GM19324 (cell line): ENCODE results near the gene GABRB3.

ENCODE experiments used
- ATAC-seq: cut with Tn5 transposase; IDR thresholded peaks from one replicate; pipeline ENCODE4 v1.9.1; 2021; ENCODE audit warnings: mild to moderate bottlenecking, moderate library complexity; ENCODE audit not compliant: unreplicated experiment, low FRiP score

The GABRB3 gene

GRCh38 chr15:26682598-26683164 is 90.2 kb downstream of the GABRB3 start:
- ATAC-seq, result no peak

GRCh38 chr15:26679927-26680326 is 92.9 kb downstream of the GABRB3 start:
- ATAC-seq, result no peak

GRCh38 chr15:26676115-26676514 is 96.8 kb downstream of the GABRB3 start:
- ATAC-seq, result no peak

- ATAC-seq, result no peak
Observed at GRCh38 chr15:26674467-26674866, 98.4 kb downstream of the GABRB3 start.

- no peak for ATAC-seq
Observed at GRCh38 chr15:26673445-26673844, 99.4 kb downstream of the GABRB3 start.

- no peak for ATAC-seq
Observed at GRCh38 chr15:26670116-26670515, 102.8 kb downstream of the GABRB3 start.

GRCh38 chr15:26667222-26667988 is 105.5 kb downstream of the GABRB3 start:
- no peak for ATAC-seq

- ATAC-seq, result no peak
Observed at GRCh38 chr15:26665957-26666791, 106.7 kb downstream of the GABRB3 start.

- ATAC-seq, result no peak
Observed at GRCh38 chr15:26662283-26662682, 110.6 kb downstream of the GABRB3 start.

- ATAC-seq, result no peak
Observed at GRCh38 chr15:26661748-26662147, 111.1 kb downstream of the GABRB3 start.

GRCh38 chr15:26661107-26661506 is 111.8 kb downstream of the GABRB3 start:
- no peak for ATAC-seq

- ATAC-seq, result no peak
Observed at GRCh38 chr15:26660241-26660640, 112.6 kb downstream of the GABRB3 start.

GRCh38 chr15:26658290-26658689 is 114.6 kb downstream of the GABRB3 start:
- no peak for ATAC-seq

- ATAC-seq, result no peak
Observed at GRCh38 chr15:26656080-26656479, 116.8 kb downstream of the GABRB3 start.

GRCh38 chr15:26651909-26652308 is 121.0 kb downstream of the GABRB3 start:
- no peak for ATAC-seq

- ATAC-seq, result no peak
Observed at GRCh38 chr15:26648676-26649075, 124.2 kb downstream of the GABRB3 start.

GRCh38 chr15:26644948-26645347 is 127.9 kb downstream of the GABRB3 start:
- ATAC-seq, result no peak

- ATAC-seq, result no peak
Observed at GRCh38 chr15:26641144-26641543, 131.7 kb downstream of the GABRB3 start.

GRCh38 chr15:26640601-26641000 is 132.3 kb downstream of the GABRB3 start:
- ATAC-seq, result no peak

GRCh38 chr15:26639966-26640365 is 132.9 kb downstream of the GABRB3 start:
- no peak for ATAC-seq

- no peak for ATAC-seq
Observed at GRCh38 chr15:26635614-26636013, 137.3 kb downstream of the GABRB3 start.
